ENCODE measurements around the gene ASB4. TPM values are rescaled to one million over a fixed set of nuclear protein-coding genes. Genes with fewer than 3 reads are reported as not detected.

Gene ASB4
- total RNA-seq: 10 to 100 TPM in 3 of 4 donors, 1 to 10 TPM in 1; 1.4 to 27.3 (median 17.9) TPM

GRCh38 chr7:95485391-95486123, at the start of gene ASB4:
Gene ASB4, plus strand, starts transcription at chr7:95485943. Its CDS starts 29 bp downstream, at chr7:95485972.
- TF ChIP-seq CTCF (IDR thresholded peaks at IDR 0.05 in 4 of 5, conservative IDR thresholded peaks at IDR 0.05 in 1 of 5) (no peak), POLR2A (IDR thresholded peaks at IDR 0.05) (no peak)
- Histone ChIP-seq H3K9me3 (no peaks in the 10 kb centered on the region), H3K36me3 (no peaks in the 10 kb centered on the region), H3K4me3 (peak within 1 kb of the TSS; percentile 38 to 47 (median 45)), H3K4me1 (peaks cover 30 to 38% of the 10 kb centered on the region in 2 donors), H3K27me3 (no peaks in the 10 kb centered on the region), H3K27ac (peak within 1 kb of the TSS; percentile 54 to 70 (median 63))
- intact Hi-C loops (cut with DNase I; ENCODE audit: low total_unique reads): no loop called here
- DNase-seq (peak in 1 of 2 donors; percentile 23), ATAC-seq (peak; percentile 65 to 76)
- in situ Hi-C loops (cut with MboI; ENCODE audit: low sequenced_read_pairs in 4 of 4): loop anchor here in 2 of 4 donors (25.0 kb wide), 1 partner anchor 1023 kb away; no protein-coding TSS in a partner anchor

GRCh38 chr7:95436407-95436806, 49.3 kb upstream of the ASB4 start:
- Histone ChIP-seq H3K4me1 (peaks cover 0 to 4% of the 10 kb centered on the region in 2 donors), H3K27me3 (no peaks in the 10 kb centered on the region), H3K27ac (no peak overlapping the region), H3K9me3 (no peaks in the 10 kb centered on the region), H3K36me3 (no peaks in the 10 kb centered on the region), H3K4me3 (no peak overlapping the region)
- no peak for TF ChIP-seq POLR2A (IDR thresholded peaks at IDR 0.05)
- TF ChIP-seq CTCF (IDR thresholded peaks at IDR 0.05 in 4 of 5, conservative IDR thresholded peaks at IDR 0.05 in 1 of 5): no peak
- DNase-seq: no peak
- no peak for ATAC-seq
- in situ Hi-C loops (cut with MboI; ENCODE audit: low sequenced_read_pairs in 4 of 4): no loop called here
- intact Hi-C loops (cut with DNase I; ENCODE audit: low total_unique reads): no loop called here

- Histone ChIP-seq H3K36me3 (no peaks in the 10 kb centered on the region), H3K27ac (no peak overlapping the region), H3K4me1 (no peaks in the 10 kb centered on the region), H3K4me3 (no peak overlapping the region), H3K9me3 (no peaks in the 10 kb centered on the region), H3K27me3 (no peaks in the 10 kb centered on the region)
- ATAC-seq: no peak
- in situ Hi-C loops (cut with MboI; ENCODE audit: low sequenced_read_pairs in 4 of 4): no loop called here
- no peak for TF ChIP-seq POLR2A (IDR thresholded peaks at IDR 0.05)
- no peak for TF ChIP-seq CTCF (IDR thresholded peaks at IDR 0.05 in 4 of 5, conservative IDR thresholded peaks at IDR 0.05 in 1 of 5)
- DNase-seq: no peak
- intact Hi-C loops (cut with DNase I; ENCODE audit: low total_unique reads): no loop called here
These were observed 45.2 kb upstream of the ASB4 start for GRCh38 chr7:95440394-95441038.

DNA sequence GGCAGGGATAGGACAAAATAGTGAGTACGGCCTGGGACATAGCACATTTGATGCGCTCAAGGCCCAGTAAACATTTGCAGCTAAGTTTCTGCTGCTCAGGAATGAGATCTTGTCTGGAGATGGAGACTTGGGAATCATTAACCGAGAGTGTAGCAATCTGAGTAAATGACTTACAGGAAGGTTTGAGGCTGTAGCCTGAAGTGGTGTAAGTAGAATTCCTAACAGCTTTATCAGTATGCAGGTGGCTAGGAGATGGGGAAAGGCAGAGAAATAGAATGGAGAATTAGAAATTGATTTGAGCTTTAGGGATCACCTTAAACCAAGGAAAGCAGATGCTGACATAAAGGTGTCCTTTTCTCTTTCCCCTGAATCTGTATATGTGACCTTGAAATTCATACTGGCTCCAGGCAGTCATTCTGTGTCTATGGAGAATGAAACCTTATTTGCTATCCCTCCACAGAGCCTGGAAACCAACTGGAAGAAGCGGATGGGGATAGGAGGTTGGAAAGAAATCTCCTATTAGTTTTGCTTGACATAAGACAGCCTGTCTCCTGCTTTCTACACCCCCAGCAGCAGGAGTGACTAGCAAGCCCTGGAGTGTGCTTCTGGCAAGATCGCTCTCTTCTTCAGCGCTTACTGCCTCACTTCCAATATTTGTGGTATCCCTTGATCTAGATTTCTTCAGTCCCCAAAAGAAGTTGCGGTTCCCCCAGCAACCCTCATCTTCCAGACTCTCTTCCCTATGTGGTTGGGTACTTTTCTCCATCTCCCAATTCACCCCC, 44.5 kb upstream of the ASB4 start:
- no peak for ATAC-seq
- Histone ChIP-seq H3K9me3 (no peaks in the 10 kb centered on the region), H3K27ac (no peak overlapping the region), H3K4me1 (no peaks in the 10 kb centered on the region), H3K36me3 (no peaks in the 10 kb centered on the region), H3K4me3 (no peak overlapping the region), H3K27me3 (no peaks in the 10 kb centered on the region)
- in situ Hi-C loops (cut with MboI; ENCODE audit: low sequenced_read_pairs in 4 of 4) (no loop called here), intact Hi-C loops (cut with DNase I; ENCODE audit: low total_unique reads) (no loop called here)
- no peak for DNase-seq
- TF ChIP-seq POLR2A (IDR thresholded peaks at IDR 0.05) (no peak), CTCF (IDR thresholded peaks at IDR 0.05 in 4 of 5, conservative IDR thresholded peaks at IDR 0.05 in 1 of 5) (no peak)
